HG03575 (cell line): ENCODE results near the gene VAX1.

Source experiments
- ATAC-seq: cut with Tn5 transposase; IDR thresholded peaks from one replicate; pipeline ENCODE4 v1.9.1; 2021; ENCODE audit not compliant: unreplicated experiment, insufficient number of reproducible peaks, low FRiP score; ENCODE audit errors: extremely low read depth

Gene VAX1

DNA sequence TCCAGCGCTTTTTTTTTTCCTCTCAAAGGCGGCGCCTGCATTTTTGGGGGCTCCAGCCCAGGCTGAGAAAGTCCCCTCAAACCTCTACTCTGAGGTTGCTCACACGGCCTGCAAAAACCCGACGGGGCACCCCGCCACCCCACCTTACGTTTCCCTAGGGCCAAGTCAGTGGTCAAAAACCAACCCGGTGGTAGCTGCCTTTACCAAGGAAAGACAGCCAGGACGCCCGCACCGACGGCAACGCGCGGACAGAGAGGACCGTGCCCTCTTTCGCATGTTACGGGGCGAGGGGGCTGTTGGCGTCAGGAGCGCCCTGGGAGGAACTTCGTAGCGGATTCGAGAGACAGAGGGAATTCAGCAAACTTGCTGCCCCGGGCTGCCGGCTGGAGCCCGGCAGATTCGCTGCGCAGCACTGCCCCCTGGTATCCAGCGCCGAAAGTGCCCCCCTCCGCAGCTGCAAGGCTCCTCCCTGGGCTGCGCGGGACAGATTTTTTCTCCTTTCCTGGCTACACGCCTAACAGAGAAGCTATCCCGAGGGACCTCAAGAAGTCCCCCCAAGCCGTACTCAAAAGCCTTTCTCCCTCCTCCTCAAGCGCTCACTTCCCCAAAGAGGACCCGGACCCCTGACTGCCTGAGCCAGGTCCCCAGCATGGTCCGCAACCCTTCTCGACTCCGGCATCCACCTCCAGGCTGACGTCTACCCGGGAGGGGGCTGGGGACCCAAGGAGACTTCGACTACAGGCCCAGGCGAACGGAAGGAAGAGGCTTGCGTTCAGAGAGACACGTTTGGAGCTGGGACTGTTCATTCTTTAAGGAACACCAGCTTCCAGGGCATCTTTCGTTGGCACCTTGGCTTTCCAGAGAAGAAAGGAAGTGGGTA, 27.7 kb upstream of the VAX1 start:
- no peak for ATAC-seq

DNA sequence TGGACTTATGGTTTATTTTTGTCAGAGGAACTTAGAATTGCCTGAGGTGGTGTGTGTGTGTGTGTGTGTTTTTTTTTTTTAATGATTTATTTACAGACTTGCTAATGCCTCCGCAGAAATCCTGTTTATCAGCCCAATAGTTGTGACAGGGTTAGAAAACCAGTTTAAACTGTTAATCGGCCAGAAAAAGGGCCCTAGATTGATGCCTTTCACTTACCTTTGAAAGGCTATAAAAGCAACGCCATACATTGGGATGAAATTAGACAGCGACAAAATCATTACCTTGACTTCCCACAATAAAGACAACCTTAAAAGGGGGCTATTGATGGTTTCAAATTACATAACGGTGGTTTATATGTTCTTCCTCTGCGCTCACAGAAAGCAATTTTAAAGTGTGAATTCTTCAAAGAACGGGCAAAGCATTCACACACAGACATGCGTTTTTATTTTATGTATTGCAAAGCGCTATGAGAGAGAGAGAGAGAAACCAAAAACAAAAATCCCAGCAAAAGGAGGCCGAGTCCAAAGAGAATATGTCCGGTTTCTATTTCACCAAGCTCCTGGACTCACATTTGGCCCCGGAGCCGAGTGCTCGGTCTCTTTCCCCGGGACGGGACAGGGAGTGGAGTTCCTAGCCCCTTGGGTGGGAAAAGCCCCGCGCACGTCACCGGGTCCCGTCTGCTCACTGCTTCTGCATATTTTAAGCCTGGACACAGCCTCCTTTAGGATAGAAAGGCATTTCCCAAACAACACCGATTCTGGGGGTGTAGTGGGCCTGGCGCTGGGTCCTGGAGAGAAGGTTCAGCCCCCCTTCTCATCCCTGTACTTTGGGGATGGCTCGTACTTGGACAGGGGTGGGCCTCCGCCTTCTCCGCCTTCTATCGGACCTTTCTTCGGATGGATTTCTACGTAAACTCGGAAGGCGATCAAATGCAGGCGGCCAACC, 26.8 kb upstream of the VAX1 start:
- ATAC-seq: no peak

DNA sequence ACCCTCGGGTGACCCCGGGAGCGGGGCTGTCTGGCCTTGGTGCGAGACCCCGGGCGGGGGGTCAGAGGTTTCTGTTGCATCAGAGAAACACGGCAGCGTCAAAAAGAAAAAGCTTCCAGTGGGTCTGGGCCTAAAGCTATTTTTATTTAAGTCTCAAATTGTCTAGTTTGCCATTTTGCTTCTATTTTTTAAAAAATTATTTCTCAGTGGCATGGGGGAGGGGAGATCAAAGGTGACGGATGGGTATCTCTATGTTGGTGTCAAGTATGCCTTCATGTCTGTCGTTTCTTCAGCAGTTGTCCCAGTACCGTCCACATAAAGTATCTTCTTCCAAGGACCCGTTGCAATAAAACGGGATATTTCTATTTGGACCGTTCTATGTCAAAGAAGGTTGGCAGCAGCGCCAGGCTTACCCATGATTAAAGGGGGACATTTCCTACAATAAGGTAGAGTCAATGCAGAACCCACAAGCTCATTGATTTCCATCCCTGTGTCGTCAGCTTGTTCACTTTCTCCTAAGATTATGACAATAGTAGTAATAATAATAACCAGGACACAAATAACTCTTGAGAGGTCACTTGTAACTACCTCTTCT, 26.0 kb upstream of the VAX1 start:
- no peak for ATAC-seq

DNA sequence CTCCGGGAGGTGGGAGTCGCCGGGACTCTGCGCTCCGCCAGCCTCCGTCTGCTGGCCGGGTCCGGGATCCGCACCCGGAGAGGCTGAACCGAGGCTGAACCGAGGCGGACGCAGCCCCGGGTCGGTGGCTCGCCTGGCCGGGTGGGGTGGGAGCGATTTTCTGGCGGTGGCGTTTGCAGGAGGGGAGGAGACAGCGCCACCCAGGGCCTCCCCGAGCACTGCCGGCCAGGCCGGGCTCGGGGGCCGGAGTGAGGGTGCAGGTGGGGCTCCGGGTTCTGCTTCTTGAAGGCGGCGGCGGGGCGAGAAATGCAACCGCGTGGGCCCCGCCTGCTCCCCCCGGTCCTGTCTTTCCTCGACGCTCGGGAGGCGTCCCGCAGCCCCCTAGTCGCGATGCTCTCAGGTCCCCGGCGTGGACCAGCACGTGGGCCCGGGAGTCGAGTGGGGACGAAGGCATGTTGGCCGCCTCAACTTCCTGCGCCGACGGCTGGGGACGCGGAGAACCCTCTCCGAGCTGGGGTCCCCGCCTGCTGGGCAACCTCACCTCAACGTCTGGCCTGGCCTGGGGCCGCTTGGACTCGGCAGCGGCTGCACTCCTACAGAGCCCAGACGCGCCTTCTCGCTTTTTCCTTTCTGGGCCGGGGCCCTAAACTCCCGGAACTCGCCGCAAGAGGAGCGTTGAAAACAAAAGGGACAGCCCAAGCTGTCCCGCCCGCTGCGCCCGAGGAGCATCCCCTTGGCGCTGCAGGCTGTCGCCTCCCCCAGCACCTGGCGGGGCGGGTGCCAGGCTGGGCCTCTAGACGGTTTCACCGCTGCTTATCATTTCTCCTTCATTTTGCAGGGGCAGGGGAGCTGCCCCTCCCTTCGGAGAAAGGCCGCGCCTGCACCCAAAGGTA, 25.2 kb upstream of the VAX1 start:
- no peak for ATAC-seq

DNA sequence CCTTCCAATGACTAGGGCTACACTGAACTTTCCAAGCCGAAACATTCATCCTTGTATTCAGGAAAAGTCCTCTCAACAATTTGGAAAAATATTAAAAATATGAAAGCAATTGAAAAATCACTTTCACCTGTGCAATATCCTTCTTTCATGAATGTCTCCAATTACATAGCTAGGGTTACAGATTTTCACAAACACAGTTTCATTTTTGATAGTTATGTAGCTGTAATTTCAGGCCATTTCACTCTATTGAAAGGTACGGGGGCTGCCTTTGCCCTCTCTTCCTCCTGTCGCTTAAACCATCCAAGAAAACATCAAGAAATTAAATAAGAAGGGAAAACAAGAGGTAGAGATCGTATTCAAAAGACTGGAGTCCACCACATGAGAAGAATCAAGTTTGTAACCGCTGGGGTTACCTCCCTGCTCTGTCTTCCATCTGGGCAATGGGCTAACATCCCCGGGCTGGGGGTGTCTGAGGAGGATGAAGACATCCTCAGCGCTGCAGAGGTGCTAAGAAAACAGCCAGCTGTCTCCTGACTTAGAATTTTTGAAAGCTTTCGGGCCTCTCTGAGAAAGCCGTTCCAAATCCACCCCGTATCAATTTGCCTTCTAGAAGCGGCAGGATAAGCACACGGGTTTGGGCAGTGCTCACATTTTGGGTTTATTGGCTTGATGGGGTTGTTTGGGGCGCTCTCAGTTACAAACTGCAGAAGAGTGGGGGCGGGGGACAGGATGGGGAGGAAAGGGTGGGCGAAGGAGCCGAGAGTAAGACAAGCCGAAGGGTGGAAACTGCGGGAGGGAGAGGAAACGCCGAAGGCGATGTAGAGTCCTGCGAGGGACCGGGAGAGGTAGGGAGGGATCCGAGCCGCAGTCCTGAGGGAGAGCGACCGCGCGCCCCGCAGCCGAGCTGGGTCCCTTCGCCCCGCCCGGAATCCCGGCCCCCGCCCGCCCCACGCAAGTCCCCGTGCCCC, 24.3 kb upstream of the VAX1 start:
- ATAC-seq: no peak

DNA sequence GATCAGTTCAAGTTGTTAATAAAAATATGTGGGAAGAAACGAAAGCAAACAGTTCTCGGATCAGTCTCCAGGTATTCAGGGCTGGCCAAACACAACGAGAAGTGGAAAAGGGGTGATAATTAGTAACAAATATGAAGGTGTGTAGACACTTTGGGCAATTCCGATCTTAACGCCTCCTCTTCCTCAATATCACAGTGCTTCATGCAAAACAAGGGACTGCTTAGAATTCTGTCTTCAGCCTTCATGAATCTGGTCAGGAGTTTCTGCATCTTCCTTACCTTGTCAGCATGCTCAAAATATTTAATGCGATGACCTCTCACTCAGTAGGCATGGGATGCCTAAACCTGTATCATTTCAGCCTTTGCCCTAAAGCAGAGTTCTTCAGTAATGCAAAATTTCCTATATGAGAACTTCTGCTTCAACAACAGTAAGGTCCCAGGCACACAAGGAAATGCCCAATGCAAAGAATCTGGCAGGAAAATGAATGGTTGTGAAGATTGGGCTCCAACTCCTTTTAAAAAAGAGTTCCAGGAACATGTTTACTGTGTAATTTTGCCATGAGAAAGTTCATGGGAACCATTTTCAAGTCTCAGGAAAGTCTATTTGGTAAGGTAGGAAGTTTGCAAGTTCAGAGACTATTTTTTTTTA, 23.4 kb upstream of the VAX1 start:
- ATAC-seq: no peak

DNA sequence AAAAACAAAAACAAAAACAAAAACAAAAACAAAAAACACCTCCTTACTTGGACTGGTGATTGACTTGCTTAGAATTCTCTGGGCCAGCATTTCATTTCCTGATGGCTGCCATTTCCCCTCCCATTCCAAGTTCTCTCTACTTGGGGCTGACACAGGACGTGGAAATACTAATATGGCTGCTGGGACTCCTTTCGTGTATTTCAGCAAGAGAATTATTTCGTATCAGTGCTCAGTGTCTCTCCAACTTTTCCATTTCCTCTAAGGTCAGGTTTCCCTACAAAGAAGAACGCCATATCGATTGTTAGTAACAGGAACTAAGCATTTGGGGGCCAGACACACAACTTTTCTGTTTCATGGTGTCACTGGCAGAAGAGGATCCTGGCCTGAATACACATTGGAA, 22.5 kb upstream of the VAX1 start:
- ATAC-seq: no peak

DNA sequence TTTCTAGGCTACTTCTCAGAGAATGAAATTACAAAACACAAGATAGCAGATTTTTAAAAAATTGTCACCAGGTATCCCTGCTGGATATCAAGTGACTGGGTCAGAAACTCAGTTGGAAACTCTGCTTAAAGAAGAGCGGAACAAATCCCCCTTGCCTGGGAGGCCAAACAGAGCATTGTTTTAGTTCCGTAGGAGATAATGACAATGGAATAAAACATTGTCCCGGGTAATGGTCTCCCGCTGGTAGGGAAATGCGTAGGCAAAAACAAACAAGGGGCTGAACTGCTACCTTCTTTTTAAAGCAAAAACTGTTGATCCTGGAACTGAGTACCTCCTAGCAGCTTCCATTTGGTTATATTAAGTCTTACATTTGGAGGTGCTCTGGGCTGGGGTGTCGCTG, 21.3 kb upstream of the VAX1 start:
- no peak for ATAC-seq

DNA sequence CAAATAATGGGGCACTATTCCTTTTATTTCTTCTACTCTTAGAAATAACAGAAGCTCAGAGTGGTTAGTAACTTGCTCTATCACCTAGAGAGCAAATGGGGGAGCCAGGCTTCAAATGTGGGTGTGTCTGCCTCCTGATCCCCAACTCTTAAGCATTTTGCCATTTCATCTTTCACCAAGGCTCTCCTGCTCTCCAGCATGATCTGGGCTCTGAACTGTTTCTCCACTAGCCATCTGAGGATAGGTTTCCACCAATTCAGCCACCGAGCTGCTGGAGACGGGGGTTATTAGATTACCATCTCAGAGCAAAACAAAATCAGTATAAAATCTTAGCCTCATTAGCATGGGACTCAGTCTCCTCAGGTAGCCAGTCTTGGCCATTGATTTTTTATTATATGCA, 20.2 kb upstream of the VAX1 start:
- ATAC-seq: no peak

DNA sequence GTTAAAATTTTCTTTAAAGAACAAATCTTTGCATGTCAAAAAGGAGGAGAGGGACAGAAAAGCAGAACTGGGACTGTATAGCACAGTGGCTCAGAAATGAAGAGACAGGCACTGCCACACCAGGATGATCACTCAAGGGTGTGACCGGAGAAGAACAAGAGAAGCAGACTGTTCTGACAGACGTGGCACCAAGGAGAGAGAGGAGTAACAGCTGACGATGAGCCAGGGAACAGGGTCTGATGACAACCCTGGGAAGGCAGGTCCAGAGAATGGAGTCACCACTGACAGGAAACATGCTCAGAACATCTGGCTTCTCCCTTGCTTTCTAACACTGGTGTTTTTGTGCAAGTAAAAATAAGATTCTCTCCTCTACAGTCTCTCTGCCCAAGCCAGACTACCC, 14.6 kb upstream of the VAX1 start:
- ATAC-seq: no peak

DNA sequence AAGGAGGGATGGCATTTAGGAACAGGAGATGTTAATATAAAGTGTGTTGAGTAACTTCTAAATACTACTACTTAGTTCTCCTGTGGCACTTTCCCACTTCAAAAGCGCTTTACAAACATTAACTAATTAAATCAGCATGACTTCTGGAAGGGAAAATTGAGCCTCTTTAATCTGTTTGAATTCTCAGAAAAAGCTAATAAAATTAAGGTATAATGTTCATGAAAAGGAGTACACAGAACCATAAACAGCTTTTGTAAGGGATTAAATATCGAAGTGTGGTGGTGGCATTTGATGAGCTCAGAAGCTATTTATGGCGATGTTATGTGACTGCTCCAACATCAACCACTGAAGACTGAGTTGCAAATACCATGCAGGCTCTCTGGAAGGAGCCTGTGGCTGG, 10.2 kb upstream of the VAX1 start:
- ATAC-seq: no peak

DNA sequence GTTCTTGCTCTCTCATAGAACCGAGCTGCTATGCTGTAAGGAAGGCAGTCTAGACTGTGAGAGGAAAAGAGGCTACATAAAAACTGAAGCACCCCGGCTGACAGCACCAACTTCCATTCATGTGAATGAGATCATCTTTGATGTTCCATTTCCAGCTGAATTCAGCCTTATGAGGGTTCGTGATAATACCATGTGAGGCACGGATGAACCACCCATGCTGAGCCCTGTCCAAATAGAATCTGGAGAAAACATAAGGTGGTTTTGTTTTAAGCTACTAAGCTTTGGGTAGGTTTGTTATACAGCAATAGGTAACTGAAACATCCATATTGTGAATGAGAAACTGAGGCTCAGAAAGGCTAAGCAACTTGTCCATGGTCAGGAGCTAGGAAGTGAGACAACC, 6.9 kb upstream of the VAX1 start:
- no peak for ATAC-seq

DNA sequence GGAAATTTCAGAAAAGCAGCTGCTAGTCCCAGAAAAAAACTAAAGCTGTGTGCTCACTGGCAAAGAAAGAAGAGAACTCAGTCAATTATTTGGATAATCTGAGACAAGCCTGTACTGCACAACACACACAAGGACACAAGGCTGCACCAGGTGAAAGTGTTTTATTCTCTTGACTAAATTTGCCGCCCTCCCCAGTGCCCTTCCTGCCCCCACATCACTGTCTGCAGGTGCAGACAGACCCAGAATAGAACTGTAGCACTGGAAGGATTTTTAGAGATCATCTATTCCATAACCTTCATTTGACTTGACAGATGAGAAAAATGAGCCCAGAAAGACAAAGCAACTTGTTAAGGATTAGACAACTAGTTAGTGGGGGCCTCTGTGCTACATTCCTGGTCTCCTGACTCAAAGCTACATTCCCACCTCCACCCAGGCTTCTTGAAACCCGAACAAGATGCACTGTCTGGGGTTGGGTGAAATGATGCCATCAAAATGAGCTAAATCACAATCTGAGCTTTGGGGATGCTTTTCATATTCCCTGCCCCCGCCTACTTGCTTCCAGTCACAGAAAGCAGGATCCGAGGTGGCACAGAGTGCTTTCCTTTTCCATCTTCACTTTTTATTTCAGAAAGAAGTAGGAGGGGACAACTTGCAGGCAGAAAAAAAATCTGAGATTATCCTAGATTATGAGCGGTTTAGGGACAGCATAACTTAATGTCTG, 5.2 kb upstream of the VAX1 start:
- no peak for ATAC-seq

DNA sequence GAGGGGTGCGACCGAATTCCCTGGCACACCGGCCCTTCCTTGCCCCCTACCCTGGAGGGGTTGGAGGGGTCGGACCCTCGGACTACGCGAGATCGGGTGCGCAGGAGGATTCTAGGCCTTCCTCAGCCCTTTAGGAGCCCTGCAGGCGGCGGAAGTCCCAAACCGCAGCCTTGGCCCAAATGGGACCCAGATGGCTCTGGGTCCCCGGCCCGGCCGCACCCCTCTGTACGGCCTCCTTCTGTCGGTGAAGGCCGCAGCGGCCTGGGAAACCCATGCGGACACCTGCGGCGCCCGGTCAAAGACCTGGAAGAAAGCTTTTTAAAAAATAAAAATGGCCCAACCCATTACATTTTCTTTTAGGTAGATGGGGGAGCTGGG, 2.4 kb upstream of the VAX1 start:
- ATAC-seq: no peak

DNA sequence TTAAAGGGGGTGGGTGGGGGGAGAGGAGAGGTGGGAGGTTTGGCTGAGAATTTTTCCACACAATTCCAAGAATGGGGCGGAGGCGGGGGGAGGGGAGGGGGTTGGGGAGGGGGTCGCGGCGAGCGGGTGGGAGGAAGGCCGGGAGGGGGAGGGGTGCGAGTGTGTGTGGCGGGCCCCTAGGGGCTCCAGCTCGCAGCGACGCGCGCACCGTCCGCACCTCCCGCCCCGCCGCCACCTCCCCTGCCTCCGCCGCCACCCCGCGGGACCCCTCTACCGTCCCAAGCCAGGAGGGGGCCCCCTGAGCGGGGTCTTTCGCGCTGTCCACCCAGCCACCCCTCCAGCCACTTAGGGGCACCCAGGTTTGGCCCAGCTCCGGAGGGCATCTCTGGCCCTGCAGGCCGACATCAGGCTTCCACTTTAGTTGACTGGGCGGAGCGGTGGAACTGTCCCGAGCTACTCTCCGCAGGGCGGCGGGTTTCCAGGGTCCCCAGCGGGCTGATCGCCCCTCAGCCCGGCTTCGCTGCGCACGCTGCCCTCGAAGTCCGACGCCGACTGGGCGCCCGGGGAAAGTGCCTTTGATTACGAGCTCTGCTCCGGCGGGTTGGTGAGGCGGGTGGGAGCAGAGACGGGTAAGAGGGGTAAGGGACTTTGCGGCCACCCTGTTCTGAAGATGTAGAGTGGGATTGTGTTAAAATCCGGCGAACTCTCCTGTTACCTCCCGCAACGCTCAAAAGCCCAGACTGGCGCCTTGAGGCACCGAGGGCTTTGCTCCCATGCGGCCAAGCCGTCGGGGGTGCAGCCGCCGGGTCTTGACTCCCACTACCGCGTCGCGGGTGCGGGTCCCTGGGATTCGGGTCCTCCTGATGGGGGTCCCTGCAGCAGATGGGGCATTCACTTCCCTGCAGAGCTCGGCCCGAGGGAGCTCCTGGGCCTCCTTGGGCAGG, 1.8 kb upstream of the VAX1 start:
- ATAC-seq: no peak
